GM06990 (cell line): ENCODE results near the gene ACO2.

Experiments used
- DNase-seq: peaks from one replicate; pipeline ENCODE4 v3.0.0-alpha.2; 2011; ENCODE audit not compliant: insufficient read length; ENCODE audit errors: extremely low read depth
- H3K27me3 ChIP-seq: replicated peaks from 2 replicates; pipeline ENCODE4 v1.6.0; 2011; ENCODE audit warnings: low read length; ENCODE audit not compliant: control insufficient read depth, insufficient read depth
- H3K36me3 ChIP-seq: 2 replicates; pipeline ENCODE4 v1.5.1; 2011; ENCODE audit warnings: low read length; ENCODE audit not compliant: control insufficient read depth, insufficient read depth
- H3K4me3 ChIP-seq: replicated peaks from 2 replicates; pipeline ENCODE4 v1.5.1; 2011; ENCODE audit warnings: low read depth, mild to moderate bottlenecking, control low read depth, low read length
- TF ChIP-seq, protein P1 (sequence below): IDR thresholded peaks from 2 replicates; pipeline ENCODE4 v1.5.1; 2011; ENCODE audit warnings: low read length, control low read depth, mild to moderate bottlenecking, inconsistent platforms; ENCODE audit not compliant: insufficient read depth, poor library complexity, severe bottlenecking

Gene ACO2

DNA sequence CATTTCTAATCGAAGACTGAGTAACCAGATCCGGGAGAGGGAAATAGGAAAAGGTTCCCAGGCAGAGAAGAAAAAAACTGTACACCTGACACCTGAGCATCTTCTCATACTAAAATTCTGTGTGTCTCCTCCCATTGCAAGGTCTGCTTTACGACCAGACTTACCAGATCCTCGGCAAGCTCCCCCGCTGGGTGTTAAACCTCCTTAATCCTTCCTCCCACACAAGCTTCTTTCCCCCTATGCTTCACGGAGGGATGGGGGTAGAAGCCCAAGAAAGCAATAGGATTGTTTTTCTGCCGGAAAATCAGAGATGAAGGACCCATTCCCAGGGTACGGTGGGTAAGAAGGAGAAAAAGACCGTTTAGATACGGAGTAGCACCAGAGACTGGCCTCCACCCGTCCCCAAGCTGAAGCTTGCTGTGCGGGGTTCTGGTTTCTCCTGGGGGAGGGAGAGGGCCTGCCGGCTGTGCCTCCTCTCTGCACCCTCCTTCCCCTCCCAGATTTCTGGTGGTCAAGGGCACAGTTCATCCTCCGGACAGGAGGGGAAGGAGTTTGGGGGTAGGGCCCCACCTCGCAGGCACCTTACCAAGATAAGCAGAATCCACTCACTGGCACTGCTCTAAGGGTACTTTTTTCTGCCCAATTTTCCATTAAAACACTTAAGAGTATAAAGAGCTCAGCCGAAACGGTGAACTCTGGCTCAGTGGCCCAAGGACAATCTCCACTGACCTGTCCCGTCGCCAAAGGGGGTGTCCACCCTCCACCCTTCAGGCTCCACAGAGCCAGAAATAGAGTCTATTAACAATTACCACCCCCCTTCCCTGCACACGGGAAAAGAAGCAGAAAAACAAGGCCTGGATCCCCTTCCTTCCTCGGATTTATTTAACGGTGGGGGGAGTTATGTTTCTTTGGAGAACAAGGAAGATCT, 23.5 kb upstream of the ACO2 start:
- TF ChIP-seq, protein P1, sequence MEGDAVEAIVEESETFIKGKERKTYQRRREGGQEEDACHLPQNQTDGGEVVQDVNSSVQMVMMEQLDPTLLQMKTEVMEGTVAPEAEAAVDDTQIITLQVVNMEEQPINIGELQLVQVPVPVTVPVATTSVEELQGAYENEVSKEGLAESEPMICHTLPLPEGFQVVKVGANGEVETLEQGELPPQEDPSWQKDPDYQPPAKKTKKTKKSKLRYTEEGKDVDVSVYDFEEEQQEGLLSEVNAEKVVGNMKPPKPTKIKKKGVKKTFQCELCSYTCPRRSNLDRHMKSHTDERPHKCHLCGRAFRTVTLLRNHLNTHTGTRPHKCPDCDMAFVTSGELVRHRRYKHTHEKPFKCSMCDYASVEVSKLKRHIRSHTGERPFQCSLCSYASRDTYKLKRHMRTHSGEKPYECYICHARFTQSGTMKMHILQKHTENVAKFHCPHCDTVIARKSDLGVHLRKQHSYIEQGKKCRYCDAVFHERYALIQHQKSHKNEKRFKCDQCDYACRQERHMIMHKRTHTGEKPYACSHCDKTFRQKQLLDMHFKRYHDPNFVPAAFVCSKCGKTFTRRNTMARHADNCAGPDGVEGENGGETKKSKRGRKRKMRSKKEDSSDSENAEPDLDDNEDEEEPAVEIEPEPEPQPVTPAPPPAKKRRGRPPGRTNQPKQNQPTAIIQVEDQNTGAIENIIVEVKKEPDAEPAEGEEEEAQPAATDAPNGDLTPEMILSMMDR = no peak
- peak; percentile 34 for DNase-seq

DNA sequence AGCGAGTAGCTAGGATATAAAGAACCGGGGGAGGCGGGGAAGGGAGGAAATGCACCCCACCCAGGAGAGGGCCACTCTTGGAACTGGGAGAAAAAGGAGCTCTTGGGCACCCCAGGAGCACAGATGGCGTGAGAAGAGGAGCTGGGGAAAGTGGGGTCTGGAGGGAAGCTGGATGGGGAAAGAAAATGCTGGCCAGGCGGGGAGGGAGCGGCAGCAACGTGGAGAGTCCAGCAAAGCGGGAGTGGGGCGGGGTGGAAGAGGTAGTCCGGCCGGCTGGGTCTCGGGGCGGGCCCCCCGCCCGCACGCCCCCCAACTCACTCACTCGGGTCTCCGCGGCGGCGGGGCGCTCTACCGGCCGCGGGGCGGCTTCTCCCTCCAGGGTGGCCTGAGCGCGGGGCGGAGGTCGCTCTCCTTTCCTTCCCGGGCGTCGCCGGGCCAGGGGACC, 22.8 kb upstream of the ACO2 start:
- H3K36me3 ChIP-seq = peaks cover 2% of the 10 kb centered on the region; the same call in 1 of the 2 replicates
- TF ChIP-seq, protein P1 = no peak
- no peaks in the 10 kb centered on the region for H3K27me3 ChIP-seq
- H3K4me3 ChIP-seq = peak overlapping the region; percentile 96
- DNase-seq = no peak

More for the DNA sequence above, 23.5 kb upstream of the ACO2 start:
- no peaks in the 10 kb centered on the region for H3K27me3 ChIP-seq
- H3K4me3 ChIP-seq = peak overlapping the region; percentile 96
- peaks cover 2% of the 10 kb centered on the region; the same call in 1 of the 2 replicates for H3K36me3 ChIP-seq

DNA sequence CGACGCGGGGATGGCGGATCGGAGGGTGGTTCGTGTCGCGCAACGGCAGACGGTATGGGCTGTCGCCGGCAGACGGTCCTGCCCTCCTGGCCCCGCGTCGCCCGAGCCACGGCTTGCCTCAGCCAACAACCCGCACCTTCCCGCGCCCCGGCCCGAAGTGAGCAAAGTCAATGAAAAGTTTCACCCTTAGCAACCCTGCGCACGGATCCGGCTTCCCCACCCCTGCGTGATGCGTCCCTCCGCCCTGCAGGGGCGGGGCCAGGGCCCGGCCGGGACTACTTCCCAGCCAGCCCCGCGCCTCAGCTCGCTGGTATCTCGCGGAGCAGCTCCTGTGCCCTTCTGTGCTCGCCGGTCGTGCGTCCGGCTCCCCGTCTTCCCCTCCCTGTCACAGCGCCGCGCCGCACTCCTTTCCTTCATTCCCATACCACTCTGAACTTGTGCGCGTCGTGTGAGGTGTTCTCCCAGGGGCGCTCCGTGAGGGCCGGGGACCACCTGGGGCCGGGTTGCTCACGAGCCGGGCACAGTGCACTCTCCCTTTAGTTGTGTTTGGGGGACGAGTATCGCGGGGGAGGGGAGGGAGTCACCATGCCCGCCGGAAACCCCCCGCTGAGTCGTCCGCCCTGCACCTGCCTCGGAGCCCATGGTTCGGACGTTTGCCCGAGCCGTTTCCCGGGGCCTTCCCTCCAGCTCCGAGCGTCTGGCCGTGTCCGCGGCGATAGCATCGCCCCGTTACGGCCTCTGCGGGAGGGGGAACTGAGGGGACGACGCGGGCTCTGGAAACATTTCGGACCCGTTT, 22.1 kb upstream of the ACO2 start, which contains the start of gene TOB2:
Gene TOB2 (minus strand): TSS at position 163 of the 796 bp plus-strand sequence. CDS start 9,456 bp downstream, outside the sequence.
- no peaks in the 10 kb centered on the region for H3K27me3 ChIP-seq
- peak within 1 kb of the TSS; percentile 96 for H3K4me3 ChIP-seq
- H3K36me3 ChIP-seq = peaks cover 2% of the 10 kb centered on the region; the same call in 1 of the 2 replicates
- DNase-seq = peak; percentile 98
- TF ChIP-seq, protein P1 = no peak

DNA sequence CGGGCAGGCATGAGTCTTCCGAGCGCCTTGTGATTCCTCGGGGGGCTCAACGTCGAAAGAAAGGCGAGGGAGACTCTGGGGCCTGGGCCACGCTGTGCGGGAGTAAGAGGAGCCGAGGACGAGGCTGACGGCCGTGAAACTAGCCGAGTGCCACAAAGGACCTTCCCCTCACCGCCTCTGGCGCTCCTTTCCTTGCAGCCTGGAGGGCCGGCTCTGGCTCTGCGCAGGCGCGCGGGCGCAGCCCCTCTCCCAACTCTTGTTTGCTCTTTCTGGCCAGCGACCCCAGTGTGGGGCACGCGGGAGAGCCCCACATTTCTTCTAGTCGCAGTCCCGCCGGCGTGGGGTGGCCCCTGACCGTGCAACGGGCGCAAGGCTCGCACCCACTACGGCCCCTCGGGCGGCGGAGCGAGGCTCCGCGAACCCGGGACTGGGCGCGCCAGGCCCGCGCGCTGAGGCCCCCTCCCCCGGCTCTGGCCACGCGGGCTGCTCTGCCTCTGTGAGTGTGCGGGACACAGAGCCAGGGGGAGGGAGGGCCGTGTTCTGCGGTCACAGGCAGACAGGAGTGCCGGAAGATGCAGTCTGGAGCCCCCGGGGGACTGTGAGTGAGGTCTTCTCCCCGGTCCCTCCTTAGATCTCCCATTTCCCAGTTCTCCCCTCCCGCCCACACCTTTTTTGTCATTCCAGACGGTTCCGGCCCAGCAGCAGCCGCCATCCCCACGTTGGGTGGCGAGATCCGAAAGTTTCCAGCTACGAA, 21.3 kb upstream of the ACO2 start:
- H3K4me3 ChIP-seq = peak overlapping the region; percentile 96
- TF ChIP-seq, protein P1 = no peak
- DNase-seq = peak; percentile 74
- H3K27me3 ChIP-seq = no peaks in the 10 kb centered on the region
- peaks cover 2% of the 10 kb centered on the region; the same call in 1 of the 2 replicates for H3K36me3 ChIP-seq

DNA sequence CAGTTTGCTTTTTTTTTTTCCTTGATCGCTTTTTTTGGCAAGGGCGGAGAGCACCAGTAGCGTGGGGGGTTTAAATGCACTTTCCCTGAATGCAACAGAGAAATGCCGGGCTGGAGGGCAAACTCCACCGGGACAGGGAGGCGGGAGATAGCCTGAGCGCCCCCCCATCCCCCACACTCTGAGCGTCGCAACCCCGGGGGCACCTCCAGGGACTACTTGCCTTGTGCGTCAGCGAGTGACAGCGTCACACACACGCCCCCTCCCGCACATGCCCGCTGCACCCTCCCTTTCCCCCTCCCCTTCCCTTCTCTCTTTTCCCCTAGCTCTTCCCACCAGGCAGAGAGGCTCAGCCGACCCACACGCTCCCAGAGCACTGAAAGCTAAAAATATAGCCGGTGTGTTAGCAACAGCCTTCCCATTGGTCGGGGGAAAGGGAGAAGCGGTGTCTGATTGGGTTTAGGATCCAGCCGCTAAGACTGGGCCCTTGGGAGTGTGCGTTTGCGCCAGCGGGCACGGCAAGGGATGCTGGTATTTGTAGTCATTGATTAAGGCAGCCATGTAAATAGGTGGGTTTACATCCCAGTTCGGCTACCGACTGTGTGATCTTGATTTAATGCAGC, 20.6 kb upstream of the ACO2 start:
- Histone ChIP-seq H3K4me3 (peak overlapping the region; percentile 96), H3K27me3 (no peaks in the 10 kb centered on the region), H3K36me3 (no peaks in the 10 kb centered on the region)
- peak; percentile 94 for DNase-seq
- TF ChIP-seq, protein P1 = no peak
